Body of pancreas (tissue), 4 donors: ENCODE data around the gene MAP3K13.

Experiments used
- POLR2A ChIP-seq, 3 donors: fragments of 450-650 bp; IDR thresholded peaks; one replicate each; pipeline ENCODE4 v1.6.1; 2016; ENCODE audit warnings: antibody characterized with exemption in 3 of 3, mild to moderate bottlenecking in 2 of 3
- TF ChIP-seq, protein P1 (sequence below), 7 experiments: fragments of 450-650 bp in 4 of 7; fragments of 200-600 bp in 3 of 7; sonication (generic) in 3 of 7; IDR thresholded peaks; one replicate each; pipeline ENCODE4 v1.5.1; 2016 to 2019; ENCODE audit warnings: antibody characterized with exemption in 7 of 7

DNA sequence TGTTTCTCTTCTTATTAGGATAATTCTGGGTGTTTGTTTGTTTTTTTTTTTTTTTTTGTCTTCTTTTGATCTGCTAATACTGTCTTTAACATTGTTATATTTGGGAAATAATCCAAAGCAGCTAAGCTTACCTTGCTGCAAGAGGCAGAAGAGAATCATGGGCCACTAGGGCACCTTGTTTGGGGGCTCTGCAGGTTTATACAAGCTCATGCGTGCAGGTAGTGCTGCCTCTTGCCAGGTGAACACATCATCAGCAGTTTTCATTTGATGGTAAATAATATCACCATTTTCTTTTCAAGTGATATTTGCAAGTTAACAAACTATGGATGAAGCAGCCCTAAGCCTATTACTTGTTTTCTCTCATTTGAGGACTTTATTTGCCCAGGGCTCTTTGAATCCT is 37.9 kb downstream of the MAP3K13 start:
- TF ChIP-seq, protein P1, sequence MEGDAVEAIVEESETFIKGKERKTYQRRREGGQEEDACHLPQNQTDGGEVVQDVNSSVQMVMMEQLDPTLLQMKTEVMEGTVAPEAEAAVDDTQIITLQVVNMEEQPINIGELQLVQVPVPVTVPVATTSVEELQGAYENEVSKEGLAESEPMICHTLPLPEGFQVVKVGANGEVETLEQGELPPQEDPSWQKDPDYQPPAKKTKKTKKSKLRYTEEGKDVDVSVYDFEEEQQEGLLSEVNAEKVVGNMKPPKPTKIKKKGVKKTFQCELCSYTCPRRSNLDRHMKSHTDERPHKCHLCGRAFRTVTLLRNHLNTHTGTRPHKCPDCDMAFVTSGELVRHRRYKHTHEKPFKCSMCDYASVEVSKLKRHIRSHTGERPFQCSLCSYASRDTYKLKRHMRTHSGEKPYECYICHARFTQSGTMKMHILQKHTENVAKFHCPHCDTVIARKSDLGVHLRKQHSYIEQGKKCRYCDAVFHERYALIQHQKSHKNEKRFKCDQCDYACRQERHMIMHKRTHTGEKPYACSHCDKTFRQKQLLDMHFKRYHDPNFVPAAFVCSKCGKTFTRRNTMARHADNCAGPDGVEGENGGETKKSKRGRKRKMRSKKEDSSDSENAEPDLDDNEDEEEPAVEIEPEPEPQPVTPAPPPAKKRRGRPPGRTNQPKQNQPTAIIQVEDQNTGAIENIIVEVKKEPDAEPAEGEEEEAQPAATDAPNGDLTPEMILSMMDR (IDR thresholded peaks at IDR 0.05), result no peak
- TF ChIP-seq POLR2A (IDR thresholded peaks at IDR 0.05), result no peak
